Measurements from ENCODE around the gene BIRC3.
A peak's percentile ranks its signal among the peaks of the same experiment; 100 is the strongest.

BIRC3 gene

GRCh38 chr11:102317099-102317767, at the start of gene BIRC3:
BIRC3 (plus strand) TSS chr11:102317484; CDS start chr11:102324510, 7,026 bp downstream.
- peak; percentile 50 for DNase-seq

GRCh38 chr11:102267609-102268008, 49.7 kb upstream of the BIRC3 start:
- no peak for DNase-seq

- peak; percentile 65 for DNase-seq
These were observed 49.0 kb upstream of the BIRC3 start for GRCh38 chr11:102268083-102268984.

GRCh38 chr11:102268985-102269470, 48.3 kb upstream of the BIRC3 start:
- DNase-seq = no peak

GRCh38 chr11:102269927-102270326, 47.4 kb upstream of the BIRC3 start:
- DNase-seq = no peak

- no peak for DNase-seq
These were observed 45.0 kb upstream of the BIRC3 start for GRCh38 chr11:102272047-102272824.

- DNase-seq = no peak
These were observed 42.7 kb upstream of the BIRC3 start for GRCh38 chr11:102274628-102275027.

GRCh38 chr11:102276362-102276761, 40.9 kb upstream of the BIRC3 start:
- DNase-seq = no peak

GRCh38 chr11:102276783-102277182, 40.5 kb upstream of the BIRC3 start:
- no peak for DNase-seq

GRCh38 chr11:102279641-102280170, 37.6 kb upstream of the BIRC3 start:
- DNase-seq = no peak

- no peak for DNase-seq
These were observed 36.9 kb upstream of the BIRC3 start for GRCh38 chr11:102280245-102280833.

GRCh38 chr11:102283116-102283485, 34.2 kb upstream of the BIRC3 start:
- DNase-seq = no peak

GRCh38 chr11:102284008-102284407, 33.3 kb upstream of the BIRC3 start:
- DNase-seq = no peak

- DNase-seq = no peak
These were observed 31.0 kb upstream of the BIRC3 start for GRCh38 chr11:102286292-102286691.

- DNase-seq = peak; percentile 43
These were observed 29.1 kb upstream of the BIRC3 start for GRCh38 chr11:102287964-102288724.

GRCh38 chr11:102288725-102289083, 28.6 kb upstream of the BIRC3 start:
- DNase-seq = no peak

GRCh38 chr11:102289592-102289991, 27.7 kb upstream of the BIRC3 start:
- DNase-seq = no peak

- no peak for DNase-seq
These were observed 25.5 kb upstream of the BIRC3 start for GRCh38 chr11:102291831-102292230.

- DNase-seq = no peak
These were observed 24.4 kb upstream of the BIRC3 start for GRCh38 chr11:102292933-102293332.

- no peak for DNase-seq
These were observed 23.2 kb upstream of the BIRC3 start for GRCh38 chr11:102293873-102294601.

- no peak for DNase-seq
These were observed 22.2 kb upstream of the BIRC3 start for GRCh38 chr11:102295045-102295444.

Data from NCI-H2171 treated with DMSO at 0.1 percent for 48 hours (cell line).